HG03442 (cell line): ENCODE data around the gene PFKM.
"Not testable (repeated sequence)": the region's sequence is repeated elsewhere in the genome, so short reads cannot be mapped to it uniquely, and the experiment has no call there.

Source experiments
- ATAC-seq: cut with Tn5 transposase; IDR thresholded peaks from one replicate; pipeline ENCODE4 v1.9.1; 2021; ENCODE audit warnings: mild to moderate bottlenecking, moderate library complexity; ENCODE audit not compliant: unreplicated experiment

The PFKM gene

GRCh38 chr12:48110691-48111311 is 8.4 kb upstream of the PFKM start:
- ATAC-seq: no peak

GRCh38 chr12:48111312-48111693 is 7.9 kb upstream of the PFKM start:
- not testable (repeated sequence) for ATAC-seq

- ATAC-seq: no peak
These were observed 3.2 kb upstream of the PFKM start for GRCh38 chr12:48115957-48116356.

GRCh38 chr12:48118284-48118871 is 786 bp upstream of the PFKM start:
- no peak for ATAC-seq

- no peak for ATAC-seq
These were observed 651 bp downstream of the PFKM start for GRCh38 chr12:48119834-48120195.

GRCh38 chr12:48121522-48121921 is 2.4 kb downstream of the PFKM start:
- no peak for ATAC-seq

- ATAC-seq: no peak
These were observed 3.1 kb downstream of the PFKM start for GRCh38 chr12:48122065-48122834.

- no peak for ATAC-seq
These were observed 4.0 kb downstream of the PFKM start for GRCh38 chr12:48123169-48123568.

GRCh38 chr12:48125542-48125941 is 6.4 kb downstream of the PFKM start:
- not testable (repeated sequence) for ATAC-seq

GRCh38 chr12:48125985-48126384 is 6.8 kb downstream of the PFKM start:
- no peak for ATAC-seq

GRCh38 chr12:48126953-48127630 is 7.9 kb downstream of the PFKM start:
- no peak for ATAC-seq

- ATAC-seq: no peak
These were observed 9.6 kb downstream of the PFKM start for GRCh38 chr12:48128800-48129199.

- ATAC-seq: no peak
These were observed 10.2 kb downstream of the PFKM start for GRCh38 chr12:48129376-48129775.

- ATAC-seq: no peak
These were observed 12.4 kb downstream of the PFKM start for GRCh38 chr12:48131517-48131916.

- ATAC-seq: no peak
These were observed 13.7 kb downstream of the PFKM start for GRCh38 chr12:48132826-48133225.

GRCh38 chr12:48135027-48135426 is 15.9 kb downstream of the PFKM start:
- ATAC-seq: no peak

GRCh38 chr12:48142818-48143674 is 23.9 kb downstream of the PFKM start:
- ATAC-seq: no peak

- no peak for ATAC-seq
These were observed 24.7 kb downstream of the PFKM start for GRCh38 chr12:48143898-48144297.

GRCh38 chr12:48145981-48146380 is 26.8 kb downstream of the PFKM start:
- ATAC-seq: no peak

GRCh38 chr12:48151103-48151771 is 32.1 kb downstream of the PFKM start:
- no peak for ATAC-seq
